NCI-H526 treated with DMSO at 0.1 percent for 48 hours (cell line): Measurements from ENCODE around the gene CDC42EP3.

Source experiments
- DNase-seq: peaks from one replicate; lab custom pipeline; 2025; lab: John Stamatoyannopoulos, UW

Gene CDC42EP3

DNA sequence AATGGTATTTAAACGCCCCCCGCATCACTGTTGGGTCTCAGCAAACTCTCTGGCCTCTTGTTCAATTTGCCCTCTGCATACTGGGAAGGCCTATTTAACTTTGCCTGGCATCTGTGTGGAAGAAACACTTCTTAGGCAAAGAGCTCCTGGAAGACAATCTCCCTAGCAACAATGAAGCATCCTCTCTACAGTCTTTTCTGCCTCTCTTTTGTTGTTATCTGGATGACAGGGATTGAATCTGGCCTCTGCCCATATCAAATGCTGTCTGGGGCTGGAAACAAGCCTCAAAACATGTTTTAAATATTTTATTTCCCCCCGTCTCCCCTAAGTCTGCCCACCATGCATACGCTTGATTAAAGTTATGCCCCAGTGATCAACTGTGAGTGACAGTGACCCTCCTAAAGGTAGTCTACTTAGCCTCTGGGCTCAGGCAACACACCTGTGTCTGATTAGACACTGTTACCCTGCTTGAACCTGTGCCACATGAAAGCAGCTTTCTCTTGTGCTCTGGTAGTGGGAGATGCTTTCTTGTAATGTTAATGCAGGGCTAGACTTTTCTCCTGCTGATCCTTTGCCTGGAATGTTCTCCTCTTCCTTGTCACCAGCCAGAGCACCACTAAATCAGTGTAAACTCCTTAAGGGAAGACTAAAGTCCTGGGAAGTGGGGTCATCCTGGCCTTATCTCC is 34.9 kb downstream of the CDC42EP3 start:
- no peak for DNase-seq

- DNase-seq = no peak
These were observed 35.7 kb downstream of the CDC42EP3 start for GRCh38 chr2:37635504-37636380.

DNA sequence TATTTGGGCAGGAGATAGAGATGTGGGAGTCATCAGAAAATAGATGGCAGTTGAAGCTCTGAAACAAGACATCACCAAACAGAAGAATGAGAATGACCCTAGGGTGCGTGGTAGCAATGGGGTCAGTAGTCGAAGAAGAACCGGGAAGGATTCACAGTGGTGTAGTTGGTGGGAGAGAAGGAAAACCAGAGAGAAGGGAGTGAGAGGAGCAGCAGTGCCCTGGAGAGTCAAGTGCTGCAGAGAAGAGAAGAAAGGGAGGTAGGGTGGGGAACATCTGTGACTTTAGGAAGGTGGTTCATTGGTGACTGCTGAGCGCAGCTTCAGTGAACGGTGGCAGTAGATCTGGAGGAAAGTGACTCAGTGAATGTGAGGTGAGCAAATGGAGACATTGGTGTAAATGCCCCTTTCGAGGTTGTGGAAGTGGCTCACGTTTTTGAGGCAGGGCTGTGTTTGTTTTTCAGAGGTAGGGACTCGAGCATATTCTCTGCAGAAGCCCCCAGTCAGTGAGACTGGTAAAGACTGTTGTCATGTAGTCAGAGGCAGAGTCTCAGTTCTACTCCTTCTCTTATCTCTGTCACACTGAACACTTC is 36.4 kb downstream of the CDC42EP3 start:
- DNase-seq = no peak

- DNase-seq = no peak
These were observed 37.6 kb downstream of the CDC42EP3 start for GRCh38 chr2:37633845-37634244.

- DNase-seq = no peak
These were observed 38.2 kb downstream of the CDC42EP3 start for GRCh38 chr2:37633234-37633633.

- DNase-seq = no peak
These were observed 39.1 kb downstream of the CDC42EP3 start for GRCh38 chr2:37632310-37632709.

GRCh38 chr2:37631698-37632097 is 39.7 kb downstream of the CDC42EP3 start:
- DNase-seq = no peak

- DNase-seq = no peak
These were observed 40.1 kb downstream of the CDC42EP3 start for GRCh38 chr2:37631292-37631691.

DNA sequence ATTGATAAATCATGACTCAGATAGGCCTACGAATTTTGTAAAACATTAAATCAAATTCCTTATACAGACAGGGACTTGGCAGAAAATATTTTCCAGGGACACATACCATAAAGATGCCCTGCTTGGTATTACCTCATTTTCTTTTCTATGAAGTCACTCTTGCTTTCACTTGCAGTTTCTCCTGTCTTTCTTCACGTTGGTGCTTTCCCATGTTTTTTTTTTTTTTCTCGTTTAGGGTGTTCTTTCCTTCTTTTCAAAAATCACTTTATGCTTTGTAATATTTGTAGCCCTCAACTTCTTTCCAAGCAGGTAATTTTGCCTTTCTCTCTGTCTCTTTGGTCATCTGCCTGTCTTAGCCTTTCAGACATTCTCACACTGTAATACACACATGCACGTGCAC is 40.7 kb downstream of the CDC42EP3 start:
- DNase-seq = no peak

DNA sequence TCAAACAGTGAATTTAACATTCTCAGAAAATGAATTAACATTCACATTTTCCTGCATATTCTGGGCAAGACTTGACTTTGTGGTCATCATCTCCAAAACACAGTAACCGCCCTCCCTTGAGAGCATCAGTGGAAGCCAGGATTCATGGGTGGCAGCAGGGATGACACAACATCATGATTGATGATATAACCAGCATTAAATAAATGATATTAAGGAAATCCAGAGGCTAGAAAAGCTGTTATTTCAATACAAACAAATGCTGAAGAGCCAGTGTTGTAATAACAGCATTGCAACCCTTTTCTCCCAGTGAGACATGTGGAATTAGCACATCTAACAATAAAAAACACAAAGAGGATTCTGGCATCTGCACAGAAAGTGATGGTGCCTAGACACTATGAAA is 41.1 kb downstream of the CDC42EP3 start:
- DNase-seq = no peak

DNA sequence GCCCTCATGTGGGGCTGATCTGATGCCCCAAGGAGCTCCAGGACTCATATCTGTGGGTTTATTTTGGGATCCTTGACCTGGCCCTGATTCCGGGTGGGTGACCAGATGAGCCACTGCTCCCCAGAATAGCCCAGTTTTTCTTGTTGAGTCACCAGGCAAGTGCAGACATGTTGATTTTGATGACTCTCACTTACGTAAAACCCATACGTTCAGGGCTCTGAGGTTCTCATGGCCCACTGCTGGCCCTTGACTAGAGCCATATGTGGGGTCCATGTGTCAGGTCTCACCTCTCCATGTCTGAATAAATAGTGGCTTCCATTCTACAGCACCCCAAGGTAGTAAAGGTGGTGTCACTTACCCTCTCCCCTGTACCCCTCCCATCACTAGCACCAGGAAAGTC is 41.9 kb downstream of the CDC42EP3 start:
- no peak for DNase-seq

GRCh38 chr2:37627710-37628109 is 43.7 kb downstream of the CDC42EP3 start:
- DNase-seq = no peak

- no peak for DNase-seq
These were observed 45.5 kb downstream of the CDC42EP3 start for GRCh38 chr2:37625796-37626571.

DNA sequence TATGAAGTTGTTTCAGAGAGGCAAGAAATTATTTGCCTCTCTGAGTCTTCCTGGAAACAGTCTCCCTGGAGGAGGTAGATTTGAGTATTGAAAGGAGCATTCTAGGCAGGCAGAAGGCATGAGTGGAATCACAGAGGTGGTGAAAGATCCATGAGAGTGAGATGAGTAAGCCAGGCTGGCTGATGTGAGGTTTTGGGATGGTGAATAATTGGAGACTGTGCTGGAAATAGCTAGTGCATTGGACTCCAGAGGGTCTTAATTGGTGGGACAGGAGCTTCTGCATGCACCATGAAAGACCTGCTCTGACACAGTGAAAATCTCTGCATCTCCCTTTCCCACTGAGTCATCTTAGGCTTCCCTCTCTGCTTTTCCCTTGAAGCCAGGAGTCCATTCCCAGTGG is 46.3 kb downstream of the CDC42EP3 start:
- DNase-seq = no peak

DNA sequence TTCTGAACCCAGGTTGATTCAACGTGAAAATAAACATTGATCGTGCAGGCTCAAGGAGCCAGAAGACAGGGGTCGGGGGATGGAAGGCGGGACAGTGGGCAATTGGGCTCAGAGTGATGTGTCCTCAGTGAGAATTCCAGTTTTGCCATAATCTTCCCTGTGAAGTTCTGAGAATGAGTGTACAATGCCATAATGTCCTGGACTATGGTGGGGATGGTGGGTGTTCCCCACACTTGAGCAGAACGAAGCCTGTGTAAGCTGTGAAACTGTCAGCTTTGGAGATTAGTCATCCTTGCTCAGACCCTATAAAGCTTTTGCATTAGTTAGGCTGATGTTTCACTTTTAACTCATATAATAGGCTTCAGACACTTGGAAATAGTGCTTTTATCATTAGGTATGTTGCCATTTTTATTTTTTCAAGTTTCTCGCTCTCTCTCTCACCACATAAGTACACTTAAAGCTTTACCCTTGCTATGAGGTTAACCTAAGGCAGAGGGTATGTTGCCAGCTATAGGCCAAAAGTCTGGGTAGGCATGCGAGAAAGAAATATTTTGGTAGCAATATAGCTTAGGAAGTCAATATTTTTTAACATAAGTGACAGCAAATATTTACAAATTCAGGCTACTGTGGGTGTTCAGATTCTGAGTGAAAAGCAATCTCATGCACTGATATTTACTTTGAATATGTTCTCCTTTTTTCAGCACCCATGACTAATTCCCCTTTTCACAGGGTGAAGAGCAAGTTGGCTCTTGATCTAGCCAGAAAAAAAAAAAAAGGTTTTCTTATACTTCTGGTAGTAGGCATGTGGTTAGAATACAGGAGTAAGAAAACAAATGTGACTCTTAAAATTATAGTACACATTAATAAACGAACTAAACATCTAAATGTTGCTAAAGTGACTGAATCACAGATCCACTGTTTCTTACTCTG is 47.2 kb downstream of the CDC42EP3 start:
- DNase-seq = no peak

DNA sequence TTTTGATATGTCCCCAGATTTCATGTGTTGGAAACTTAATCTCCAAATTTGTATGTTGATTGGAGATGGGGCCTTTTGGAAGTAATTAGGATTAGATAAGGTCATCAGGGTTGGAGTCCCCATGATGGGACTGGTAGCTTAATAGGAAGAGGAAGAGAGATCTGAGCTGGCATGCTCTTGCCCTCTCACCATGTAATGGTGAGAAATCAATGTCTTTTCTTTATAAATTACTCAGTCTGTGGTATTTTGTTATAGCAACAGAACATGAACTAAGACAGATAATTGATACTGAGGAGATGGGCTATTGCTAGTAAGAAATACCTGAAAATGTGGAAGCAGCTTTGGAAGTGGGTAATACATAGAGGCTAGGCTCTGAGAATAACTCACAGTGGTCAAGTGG is 48.0 kb downstream of the CDC42EP3 start:
- DNase-seq = no peak

DNA sequence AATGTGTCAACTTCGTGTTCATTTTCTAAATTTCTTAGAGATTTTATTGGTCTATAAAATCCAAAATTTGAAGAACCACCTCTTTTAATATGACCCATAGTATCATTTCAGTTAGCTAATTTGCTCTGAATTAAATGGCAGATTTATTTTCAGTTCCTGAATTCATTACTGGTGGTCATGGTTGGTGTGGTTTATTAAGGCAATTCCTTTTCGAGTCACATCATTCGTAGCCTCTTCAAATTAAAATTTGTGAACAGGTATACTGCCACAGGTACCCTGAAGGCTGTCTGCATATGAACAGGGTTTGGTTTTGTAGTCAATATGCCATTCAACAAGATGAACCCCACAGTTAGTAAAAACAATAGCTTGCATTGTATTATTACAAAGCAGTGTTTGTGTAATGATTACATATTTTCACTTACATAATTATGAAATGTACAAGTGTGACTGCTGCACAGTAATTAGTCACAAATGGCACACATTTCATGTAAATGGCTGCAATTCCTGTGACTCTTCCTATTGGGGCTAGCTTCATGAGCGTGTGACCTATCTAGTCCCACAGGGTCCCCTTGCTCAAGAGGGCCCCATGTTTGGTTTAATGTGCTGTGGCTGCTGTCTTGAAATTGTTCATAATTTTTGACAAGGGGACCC is 48.9 kb downstream of the CDC42EP3 start:
- no peak for DNase-seq

DNA sequence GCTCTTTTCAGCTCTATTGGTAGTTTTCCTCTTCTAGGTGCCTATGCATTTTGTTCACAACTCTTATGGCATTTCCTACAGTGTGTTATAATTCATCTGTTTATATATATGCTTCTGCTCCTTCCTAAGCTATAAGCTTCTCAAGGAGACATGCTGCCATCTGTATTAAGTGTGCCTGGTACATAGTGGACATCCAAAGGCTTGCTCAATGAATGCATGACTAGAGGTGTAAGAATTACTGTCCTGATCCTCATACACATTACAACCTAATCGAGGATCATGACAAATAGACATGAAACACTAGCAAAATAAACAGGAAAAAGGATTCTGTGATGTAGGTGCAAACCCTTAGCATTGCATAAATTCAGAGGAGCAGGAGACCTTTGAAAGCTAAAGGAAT is 50.2 kb downstream of the CDC42EP3 start:
- no peak for DNase-seq

- no peak for DNase-seq
These were observed 51.5 kb downstream of the CDC42EP3 start for GRCh38 chr2:37619959-37620300.

DNA sequence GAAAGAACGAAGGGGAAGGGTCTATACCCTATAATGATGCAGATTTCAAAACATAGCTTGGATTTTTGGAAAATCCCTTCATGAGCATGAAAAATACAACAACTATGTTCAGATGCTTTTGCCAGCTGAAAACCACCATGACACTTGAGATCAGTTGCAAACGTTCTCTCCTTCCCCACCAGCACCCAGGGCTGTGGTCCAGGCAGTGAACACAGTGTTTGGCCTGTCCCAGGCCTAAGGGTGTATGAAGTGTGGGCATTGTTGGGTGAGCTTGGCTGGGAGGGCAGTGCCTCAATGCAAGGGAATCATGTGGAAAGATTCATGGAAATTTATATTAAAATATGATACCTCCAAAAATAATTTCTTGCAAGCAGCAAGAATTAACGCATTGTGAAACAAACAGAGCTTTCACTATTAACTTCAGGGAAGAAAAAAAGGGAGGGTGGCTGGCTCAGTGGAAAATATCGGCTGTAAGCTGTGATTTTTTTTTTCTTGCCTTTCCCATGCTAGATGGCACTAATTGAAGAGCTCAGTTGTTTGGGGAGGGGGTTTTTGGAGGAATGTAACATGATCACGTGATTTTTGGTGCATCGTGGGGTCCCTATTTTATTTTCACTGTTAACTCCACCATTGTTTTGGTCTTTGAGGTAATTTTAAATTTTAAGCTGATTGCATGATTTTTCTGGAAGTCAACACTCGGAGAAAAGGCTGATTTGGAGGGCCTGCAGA is 52.0 kb downstream of the CDC42EP3 start:
- no peak for DNase-seq
